NCI-H524 treated with DMSO at 0.1 percent for 48 hours (cell line): ENCODE measurements around the gene ADIPOQ.
"Not testable (repeated sequence)": the region's sequence is repeated elsewhere in the genome, so short reads cannot be mapped to it uniquely, and the experiment has no call there.

Experiments used
- DNase-seq: peaks from one replicate; lab custom pipeline; 2025; lab: John Stamatoyannopoulos, UW

The ADIPOQ gene

GRCh38 chr3:186826410-186826975, 16.0 kb upstream of the ADIPOQ start:
- DNase-seq, result no peak

GRCh38 chr3:186826976-186827857, 15.3 kb upstream of the ADIPOQ start:
- DNase-seq, result peak; percentile 54

GRCh38 chr3:186828340-186828739, 14.2 kb upstream of the ADIPOQ start:
- DNase-seq, result peak; percentile 23

- DNase-seq, result no peak
Observed at GRCh38 chr3:186831798-186832197, 10.7 kb upstream of the ADIPOQ start.

GRCh38 chr3:186832276-186832675, 10.2 kb upstream of the ADIPOQ start:
- DNase-seq, result no peak

GRCh38 chr3:186839874-186840641, 2.5 kb upstream of the ADIPOQ start:
- no peak for DNase-seq

- DNase-seq, result no peak
Observed at GRCh38 chr3:186841620-186842019, 890 bp upstream of the ADIPOQ start.

- no peak for DNase-seq
Observed at GRCh38 chr3:186843039-186843432, 526 bp downstream of the ADIPOQ start.

- DNase-seq, result no peak
Observed at GRCh38 chr3:186844908-186845307, 2.4 kb downstream of the ADIPOQ start.

- DNase-seq, result no peak
Observed at GRCh38 chr3:186845756-186846155, 3.2 kb downstream of the ADIPOQ start.

- no peak for DNase-seq
Observed at GRCh38 chr3:186847437-186847836, 4.9 kb downstream of the ADIPOQ start.

GRCh38 chr3:186849374-186849975, 7.0 kb downstream of the ADIPOQ start:
- DNase-seq, result peak; percentile 50

- DNase-seq, result not testable (repeated sequence)
Observed at GRCh38 chr3:186851835-186852234, 9.3 kb downstream of the ADIPOQ start.

- DNase-seq, result no peak
Observed at GRCh38 chr3:186852994-186853393, 10.5 kb downstream of the ADIPOQ start.

GRCh38 chr3:186854146-186854545, 11.6 kb downstream of the ADIPOQ start:
- no peak for DNase-seq

GRCh38 chr3:186854954-186855353, 12.4 kb downstream of the ADIPOQ start:
- DNase-seq, result no peak

- DNase-seq, result no peak
Observed at GRCh38 chr3:186857743-186858142, 15.2 kb downstream of the ADIPOQ start.

- DNase-seq, result not testable (repeated sequence)
Observed at GRCh38 chr3:186865215-186865853, 22.8 kb downstream of the ADIPOQ start.

- not testable (repeated sequence) for DNase-seq
Observed at GRCh38 chr3:186866095-186866494, 23.6 kb downstream of the ADIPOQ start.

GRCh38 chr3:186869253-186870100, 27.0 kb downstream of the ADIPOQ start:
- no peak for DNase-seq
